ENCODE measurements around the gene DNAJC8. TPM values are rescaled to one million over a fixed set of nuclear protein-coding genes. Genes with fewer than 3 reads are reported as not detected.

DNAJC8 gene
- total and polyA plus RNA-seq, 10 of the 15 experiments (the other 5 are each of a cell fraction or from before 2014, with no cell fraction given) = 91.2 to 296 (median 152) TPM

GRCh38 chr1:28161751-28162150 lies 71.1 kb downstream of the DNAJC8 start:
- no peak for DNase-seq (ENCODE audit: low read depth, low spot score)
- CTCF ChIA-PET = interaction anchor here (1.1 to 2.1 kb wide), 8 partner anchors 14 to 73 kb away, joined by 3 to 10 read pairs (median 6); partner anchors contain the start of gene EYA3
- no peaks in the 10 kb centered on the region for H3K79me2 ChIP-seq (ENCODE audit: control insufficient read depth, insufficient read depth, low read length)
- H3K36me3 ChIP-seq (ENCODE audit: control insufficient read depth in 2 of 2, insufficient read depth in 2 of 2, low read length in 1 of 2) = peaks cover 0 to 7% of the 10 kb centered on the region in 2 experiments; a peak in 2 of 4 replicates
- POLR2A ChIA-PET = interaction anchor here (1.1 to 2.8 kb wide), 2 partner anchors 14 to 47 kb away, joined by 3 to 9 read pairs; no protein-coding TSS in a partner anchor
- no peak overlapping the region for H3K4me2 ChIP-seq (ENCODE audit: control insufficient read depth, insufficient read depth)
- no peak for TF ChIP-seq HDAC2 (IDR thresholded peaks at IDR 0.05)
- TF ChIP-seq ZNF687 (IDR thresholded peaks at IDR 0.05) = no peak
- no peak for TF ChIP-seq ATF3 (IDR thresholded peaks at IDR 0.05; ENCODE audit: borderline replicate concordance, extremely low read depth, low read depth, low read length)
- TF ChIP-seq PAX5 (IDR thresholded peaks at IDR 0.05; ENCODE audit: borderline replicate concordance, low read depth, low read length) = no peak
- no peak for TF ChIP-seq SMAD5 (IDR thresholded peaks at IDR 0.05; ENCODE audit: low read depth)
- in situ Hi-C loops (cut with MboI) = no loop called here
- no TSS peak for BruUV-seq (replicated peaks)
- H3K4me1 ChIP-seq (ENCODE audit: control insufficient read depth, insufficient read depth, low read length) = no peaks in the 10 kb centered on the region; the same call in 1 of the 2 replicates
- H3K9me3 ChIP-seq (replicated peaks; ENCODE audit: control insufficient read depth, insufficient read depth, low read length) = no peaks in the 10 kb centered on the region; the same call in 2 of the 3 replicates
- no peak for FAIRE-seq
- H3K27ac ChIP-seq (ENCODE audit: control insufficient read depth, insufficient read depth) = no peak overlapping the region
- H2AFZ ChIP-seq (ENCODE audit: control insufficient read depth, low read depth, low read length) = no peak overlapping the region
- no peaks in the 10 kb centered on the region for H3K27me3 ChIP-seq (replicated peaks in 1 of 2; ENCODE audit: control insufficient read depth in 2 of 2, insufficient read depth in 2 of 2, low read length in 1 of 2)
- 75% methylated on average over 3 of the region's 3 CpGs for WGBS (ENCODE audit: insufficient coverage, insufficient replicate concordance, low lambda C conversion rate, missing lambda C conversion rate)
- intact Hi-C loops (cut with micrococcal nuclease; ENCODE audit: unreplicated experiment) = no loop called here
- ATAC-seq = no peak; the same call in 2 of the 3 replicates
- SMC1A ChIA-PET (ENCODE audit: uncharacterized antibody, unreplicated experiment) = interaction anchor here (0.6 to 4.8 kb wide), 12 partner anchors 8 to 213 kb away, joined by 3 to 33 read pairs (median 4); no protein-coding TSS in a partner anchor
- no peaks in the 10 kb centered on the region; the same call in 1 of the 2 replicates for H4K20me1 ChIP-seq (ENCODE audit: control insufficient read depth, insufficient read depth)
- RAD21 ChIA-PET (ENCODE audit: unreplicated experiment) = interaction anchor here (0.9 to 2.7 kb wide), 2 partner anchors 8 to 74 kb away, joined by 3 to 13 read pairs; no protein-coding TSS in a partner anchor
- no peak overlapping the region for H3K9ac ChIP-seq (ENCODE audit: control insufficient read depth, insufficient read depth, low read length)
- no peak overlapping the region for H3K4me3 ChIP-seq

All from GM12878 (cell line).